M059J (cell line): ENCODE results near the gene CEP135. TPM values are rescaled to one million over a fixed set of nuclear protein-coding genes. Genes with fewer than 3 reads are reported as not detected.

Experiments
- DNase-seq: peaks from one replicate; pipeline ENCODE4 v3.0.0-alpha.2; 2012; ENCODE audit warnings: low read depth
- total RNA-seq: library from RNA; depleted of rRNA; stranded (reverse); fragments of >200 nt; shearing (Covaris generic); gene quantifications from 2 replicates; pipeline ENCODE4 v1.2.3, GENCODE V29; 2014; rRNA removed

Gene CEP135
- total RNA-seq, 1 experiment from 2014 or later: 2.8 TPM

GRCh38 chr4:56080384-56080783 lies 131.6 kb downstream of the CEP135 start:
- no peak for DNase-seq

- no peak for DNase-seq
Measured at GRCh38 chr4:56082829-56083228, 134.1 kb downstream of the CEP135 start.

Other genes with a start within 250 kb of the CEP135 start
- not detected in 2 replicates for gene EXOC1L, start 129.2 kb upstream of the CEP135 start, total RNA-seq
- 13.8 and 31.5 TPM in 2 replicates for gene EXOC1, start 95.3 kb upstream of the CEP135 start, total RNA-seq